DOHH2 (cell line): ENCODE results near the gene ZNF462.

Experiments used
- H3F3A ChIP-seq: fragments of 200-600 bp; sonication (generic), shearing (Covaris generic); 2 replicates; pipeline ENCODE4 v1.6.0; 2016; ENCODE audit warnings: antibody characterized with exemption, mild to moderate bottlenecking; ENCODE audit not compliant: control insufficient read depth, insufficient read depth
- H3K27ac ChIP-seq: fragments of 200-600 bp; sonication (generic); 2 replicates; pipeline ENCODE4 v1.5.1; 2014; ENCODE audit warnings: low read depth, mild to moderate bottlenecking, low read length, moderate library complexity
- H3K27me3 ChIP-seq: fragments of 200-600 bp; sonication (generic); 2 replicates; pipeline ENCODE4 v1.6.1; 2014; ENCODE audit warnings: mild to moderate bottlenecking, low read length, mixed read lengths; ENCODE audit not compliant: control insufficient read depth
- H3K36me3 ChIP-seq: fragments of 200-600 bp; sonication (generic); 2 replicates; pipeline ENCODE4 v1.6.1; 2014; ENCODE audit warnings: mild to moderate bottlenecking, low read length, moderate library complexity, mixed read lengths; ENCODE audit not compliant: control insufficient read depth
- H3K4me1 ChIP-seq: fragments of 200-600 bp; sonication (generic); 2 replicates; pipeline ENCODE4 v1.6.1; 2014; ENCODE audit warnings: mild to moderate bottlenecking, low read length, mixed read lengths; ENCODE audit not compliant: control insufficient read depth
- H3K4me2 ChIP-seq: fragments of 200-600 bp; sonication (generic); 2 replicates; pipeline ENCODE4 v1.6.0; 2014; ENCODE audit warnings: mild to moderate bottlenecking, low read length, moderate library complexity
- H3K4me3 ChIP-seq: fragments of 200-600 bp; sonication (generic); 2 replicates; pipeline ENCODE4 v1.5.1; 2014; ENCODE audit warnings: mild to moderate bottlenecking, low read length, mixed read lengths
- H3K79me2 ChIP-seq: fragments of 200-600 bp; sonication (generic); 2 replicates; pipeline ENCODE4 v1.6.1; 2014; ENCODE audit warnings: mild to moderate bottlenecking, low read length, mixed read lengths; ENCODE audit not compliant: control insufficient read depth
- H3K9me2 ChIP-seq: fragments of 200-600 bp; sonication (generic); replicated peaks from 2 replicates; pipeline ENCODE4 v1.6.1; 2014; ENCODE audit warnings: mild to moderate bottlenecking, low read length, mixed read lengths; ENCODE audit not compliant: control insufficient read depth
- H3K9me3 ChIP-seq: fragments of 200-600 bp; sonication (generic); 2 replicates; pipeline ENCODE4 v1.6.1; 2014; ENCODE audit warnings: antibody characterized with exemption, low read length, mixed read lengths; ENCODE audit not compliant: control insufficient read depth, insufficient read depth
- H4K20me1 ChIP-seq: fragments of 200-600 bp; sonication (generic); 2 replicates; pipeline ENCODE4 v1.6.0; 2014; ENCODE audit warnings: low read depth, mild to moderate bottlenecking, antibody characterized with exemption, low read length, moderate library complexity; ENCODE audit not compliant: control insufficient read depth, insufficient read depth
- CTCF ChIP-seq: fragments of 200-600 bp; sonication (generic); IDR thresholded peaks from one replicate; pipeline ENCODE4 v1.5.1; 2014; ENCODE audit warnings: antibody characterized with exemption, mild to moderate bottlenecking, low read depth, low read length; ENCODE audit not compliant: poor library complexity, severe bottlenecking
- EZH2phosphoT487 ChIP-seq: fragments of 200-600 bp; sonication (generic); IDR thresholded peaks from 2 replicates; pipeline ENCODE4 v1.6.1; 2017; ENCODE audit warnings: borderline replicate concordance, mild to moderate bottlenecking, antibody characterized with exemption, low read length, moderate library complexity, mixed read lengths

Gene ZNF462

GRCh38 chr9:106994463-106994862, 131.5 kb downstream of the ZNF462 start:
- no peaks in the 10 kb centered on the region for H3K36me3 ChIP-seq
- H3K9me3 ChIP-seq, result no peaks in the 10 kb centered on the region
- H3K27ac ChIP-seq, result no peak overlapping the region
- TF ChIP-seq EZH2phosphoT487 (no peak), CTCF (no peak)
- no peaks in the 10 kb centered on the region for H3F3A ChIP-seq
- H4K20me1 ChIP-seq, result no peaks in the 10 kb centered on the region
- H3K27me3 ChIP-seq, result no peaks in the 10 kb centered on the region
- H3K4me2 ChIP-seq, result no peak overlapping the region
- H3K4me1 ChIP-seq, result peaks cover 10% of the 10 kb centered on the region
- H3K79me2 ChIP-seq, result no peaks in the 10 kb centered on the region
- H3K9me2 ChIP-seq, result no peaks in the 10 kb centered on the region
- no peak overlapping the region for H3K4me3 ChIP-seq

- no peaks in the 10 kb centered on the region for H3K9me3 ChIP-seq
Observed at GRCh38 chr9:107000218-107000617, 137.3 kb downstream of the ZNF462 start.

GRCh38 chr9:107005201-107005600, 142.2 kb downstream of the ZNF462 start:
- TF ChIP-seq CTCF, result no peak
- no peak for TF ChIP-seq EZH2phosphoT487
- H3K27me3 ChIP-seq, result 0 out of 2 replicates have a peak, but pooled peaks cover 2% of the 10 kb centered on the region
- H3K4me2 ChIP-seq, result peak overlapping the region; percentile 50
- peaks cover 7% of the 10 kb centered on the region; the same call in 1 of the 2 replicates for H3K9me3 ChIP-seq
- H3K4me1 ChIP-seq, result peaks cover 36% of the 10 kb centered on the region
- no peaks in the 10 kb centered on the region for H3K9me2 ChIP-seq
- peak overlapping the region; percentile 55 for H3K27ac ChIP-seq
- H3K4me3 ChIP-seq, result peak overlapping the region; percentile 35
- no peaks in the 10 kb centered on the region for H3K36me3 ChIP-seq
- H3F3A ChIP-seq, result no peaks in the 10 kb centered on the region
- no peaks in the 10 kb centered on the region for H3K79me2 ChIP-seq
- no peaks in the 10 kb centered on the region for H4K20me1 ChIP-seq

More at GRCh38 chr9:107000218-107000617, 137.3 kb downstream of the ZNF462 start:
- H3K79me2 ChIP-seq, result no peaks in the 10 kb centered on the region
- no peaks in the 10 kb centered on the region for H3F3A ChIP-seq
- no peaks in the 10 kb centered on the region for H3K27me3 ChIP-seq
- no peak overlapping the region for H3K27ac ChIP-seq
- H3K4me3 ChIP-seq, result no peak overlapping the region
- H4K20me1 ChIP-seq, result no peaks in the 10 kb centered on the region
- H3K4me1 ChIP-seq, result peaks cover 22% of the 10 kb centered on the region
- H3K4me2 ChIP-seq, result no peak overlapping the region
- no peaks in the 10 kb centered on the region for H3K36me3 ChIP-seq
- no peaks in the 10 kb centered on the region for H3K9me2 ChIP-seq
- TF ChIP-seq CTCF (no peak), EZH2phosphoT487 (no peak)
